T-helper 17 cell (primary cell): ENCODE measurements around the gene VEGFA. TPM values are rescaled to one million over a fixed set of nuclear protein-coding genes. Genes with fewer than 3 reads are reported as not detected.

ENCODE experiments used
- ATAC-seq: fragments of 150-1000 bp; cut with Tn5 transposase; 2 replicates; pipeline ENCODE4 v1.10.0; 2021; ENCODE audit warnings: mild to moderate bottlenecking, moderate library complexity
- DNase-seq, 3 donors: peaks; one replicate each; pipeline versions ENCODE4 v3.0.0 to v3.0.0-alpha.2; 2020 to 2021
- H3K9me3 ChIP-seq: one replicate; pipeline ENCODE4 v1.7.0; 2013; ENCODE audit warnings: low read length, mild to moderate bottlenecking; ENCODE audit not compliant: control insufficient read depth, poor library complexity, severe bottlenecking
- H3K27ac Mint-ChIP-seq: one replicate; pipeline ENCODE4 v1.8.0; 2022; ENCODE audit warnings: mild to moderate bottlenecking, moderate library complexity, mixed read lengths
- H3K27me3 Mint-ChIP-seq: one replicate; pipeline ENCODE4 v1.8.0; 2022; ENCODE audit warnings: mixed read lengths
- H3K36me3 Mint-ChIP-seq: one replicate; pipeline ENCODE4 v1.8.0; 2022; ENCODE audit warnings: low read depth, mixed read lengths
- H3K4me1 Mint-ChIP-seq: one replicate; pipeline ENCODE4 v1.8.0; 2022; ENCODE audit warnings: mild to moderate bottlenecking, mixed read lengths
- H3K4me3 Mint-ChIP-seq: one replicate; pipeline ENCODE4 v1.8.0; 2022; ENCODE audit warnings: mild to moderate bottlenecking, moderate library complexity, mixed read lengths
- total RNA-seq, 4 donors: library from RNA in 2 of 4; stranded (reverse) in 2 of 4; gene quantifications; one replicate each; pipeline ENCODE4 v1.2.3 and lab custom pipeline; 2022 to 2026

The VEGFA gene
- total RNA-seq, 2 donors from 2014 or later, result 5.6 to 6.3 TPM

DNA sequence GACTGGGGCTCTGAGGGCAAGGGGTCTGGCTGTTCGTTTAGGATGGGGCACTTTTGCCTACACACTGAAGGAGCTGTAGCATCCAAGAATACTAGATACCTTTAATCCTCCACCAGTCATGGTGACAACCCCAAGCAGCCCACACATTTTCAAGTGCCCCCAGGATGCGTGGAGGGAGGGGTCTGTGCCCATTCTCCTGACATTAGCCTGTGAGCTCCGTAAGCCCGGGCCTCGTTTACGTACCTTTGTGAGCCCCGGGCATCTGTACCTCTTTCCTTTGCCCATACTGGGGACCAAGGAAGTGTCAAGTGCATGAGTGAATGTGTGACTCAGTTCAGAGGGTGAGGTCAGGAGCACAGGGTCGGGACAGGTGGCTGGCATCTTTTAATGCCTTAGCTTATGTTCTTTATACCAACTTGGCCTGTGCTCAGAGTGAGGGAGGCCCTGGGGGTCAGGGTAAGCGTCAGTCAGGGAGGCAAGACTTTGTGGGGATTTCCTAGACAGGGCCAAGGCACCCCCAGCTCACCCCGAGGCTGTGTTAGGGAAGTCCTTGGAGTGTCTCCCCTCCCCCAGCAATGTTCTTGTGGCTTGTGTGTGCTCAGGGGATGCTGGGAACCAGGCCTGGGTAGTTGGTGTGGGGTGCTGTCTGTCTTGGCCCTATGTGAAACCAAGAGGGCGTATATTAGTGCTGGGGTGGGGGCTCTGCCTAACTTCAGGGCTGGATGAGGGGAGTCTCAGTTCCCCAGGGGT is 12.9 kb downstream of the VEGFA start:
- no peak overlapping the region for H3K27ac Mint-ChIP-seq
- no peaks in the 10 kb centered on the region for H3K4me1 Mint-ChIP-seq
- H3K9me3 ChIP-seq, result no peaks in the 10 kb centered on the region
- ATAC-seq (no peak), DNase-seq (no peak)
- H3K36me3 Mint-ChIP-seq, result no peaks in the 10 kb centered on the region
- no peak overlapping the region for H3K4me3 Mint-ChIP-seq
- peaks cover 6% of the 10 kb centered on the region for H3K27me3 Mint-ChIP-seq

DNA sequence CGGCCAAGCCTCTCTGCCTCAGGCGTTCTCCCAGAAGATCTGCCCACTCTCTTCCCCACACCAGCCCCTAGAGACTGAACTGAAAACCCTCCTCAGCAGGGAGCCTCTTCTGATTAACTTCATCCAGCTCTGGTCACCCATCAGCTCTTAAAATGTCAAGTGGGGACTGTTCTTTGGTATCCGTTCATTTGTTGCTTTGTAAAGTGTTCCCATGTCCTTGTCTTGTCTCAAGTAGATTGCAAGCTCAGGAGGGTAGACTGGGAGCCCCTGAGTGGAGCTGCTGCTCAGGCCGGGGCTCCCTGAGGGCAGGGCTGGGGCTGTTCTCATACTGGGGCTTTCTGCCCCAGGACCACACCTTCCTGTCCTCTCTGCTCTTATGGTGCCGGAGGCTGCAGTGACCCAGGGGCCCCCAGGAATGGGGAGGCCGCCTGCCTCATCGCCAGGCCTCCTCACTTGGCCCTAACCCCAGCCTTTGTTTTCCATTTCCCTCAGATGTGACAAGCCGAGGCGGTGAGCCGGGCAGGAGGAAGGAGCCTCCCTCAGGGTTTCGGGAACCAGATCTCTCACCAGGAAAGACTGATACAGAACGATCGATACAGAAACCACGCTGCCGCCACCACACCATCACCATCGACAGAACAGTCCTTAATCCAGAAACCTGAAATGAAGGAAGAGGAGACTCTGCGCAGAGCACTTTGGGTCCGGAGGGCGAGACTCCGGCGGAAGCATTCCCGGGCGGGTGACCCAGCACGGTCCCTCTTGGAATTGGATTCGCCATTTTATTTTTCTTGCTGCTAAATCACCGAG is 14.2 kb downstream of the VEGFA start:
- Mint-ChIP-seq H3K4me3 (no peak overlapping the region), H3K4me1 (no peaks in the 10 kb centered on the region), H3K27me3 (peaks cover 6% of the 10 kb centered on the region), H3K36me3 (no peaks in the 10 kb centered on the region), H3K27ac (peak overlapping the region; percentile 32)
- DNase-seq (no peak), ATAC-seq (no peak)
- no peaks in the 10 kb centered on the region for H3K9me3 ChIP-seq

DNA sequence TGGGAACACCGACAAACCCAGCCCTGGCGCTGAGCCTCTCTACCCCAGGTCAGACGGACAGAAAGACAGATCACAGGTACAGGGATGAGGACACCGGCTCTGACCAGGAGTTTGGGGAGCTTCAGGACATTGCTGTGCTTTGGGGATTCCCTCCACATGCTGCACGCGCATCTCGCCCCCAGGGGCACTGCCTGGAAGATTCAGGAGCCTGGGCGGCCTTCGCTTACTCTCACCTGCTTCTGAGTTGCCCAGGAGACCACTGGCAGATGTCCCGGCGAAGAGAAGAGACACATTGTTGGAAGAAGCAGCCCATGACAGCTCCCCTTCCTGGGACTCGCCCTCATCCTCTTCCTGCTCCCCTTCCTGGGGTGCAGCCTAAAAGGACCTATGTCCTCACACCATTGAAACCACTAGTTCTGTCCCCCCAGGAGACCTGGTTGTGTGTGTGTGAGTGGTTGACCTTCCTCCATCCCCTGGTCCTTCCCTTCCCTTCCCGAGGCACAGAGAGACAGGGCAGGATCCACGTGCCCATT is 15.3 kb downstream of the VEGFA start:
- H3K4me1 Mint-ChIP-seq, result peaks cover 3% of the 10 kb centered on the region
- H3K27ac Mint-ChIP-seq, result no peak overlapping the region
- ATAC-seq (no peak), DNase-seq (no peak)
- H3K4me3 Mint-ChIP-seq, result no peak overlapping the region
- no peaks in the 10 kb centered on the region for H3K36me3 Mint-ChIP-seq
- H3K27me3 Mint-ChIP-seq, result peaks cover 6% of the 10 kb centered on the region
- H3K9me3 ChIP-seq, result no peaks in the 10 kb centered on the region

DNA sequence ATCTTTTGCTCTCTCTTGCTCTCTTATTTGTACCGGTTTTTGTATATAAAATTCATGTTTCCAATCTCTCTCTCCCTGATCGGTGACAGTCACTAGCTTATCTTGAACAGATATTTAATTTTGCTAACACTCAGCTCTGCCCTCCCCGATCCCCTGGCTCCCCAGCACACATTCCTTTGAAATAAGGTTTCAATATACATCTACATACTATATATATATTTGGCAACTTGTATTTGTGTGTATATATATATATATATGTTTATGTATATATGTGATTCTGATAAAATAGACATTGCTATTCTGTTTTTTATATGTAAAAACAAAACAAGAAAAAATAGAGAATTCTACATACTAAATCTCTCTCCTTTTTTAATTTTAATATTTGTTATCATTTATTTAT is 15.9 kb downstream of the VEGFA start:
- no peak overlapping the region for H3K4me3 Mint-ChIP-seq
- no peak overlapping the region for H3K27ac Mint-ChIP-seq

DNA sequence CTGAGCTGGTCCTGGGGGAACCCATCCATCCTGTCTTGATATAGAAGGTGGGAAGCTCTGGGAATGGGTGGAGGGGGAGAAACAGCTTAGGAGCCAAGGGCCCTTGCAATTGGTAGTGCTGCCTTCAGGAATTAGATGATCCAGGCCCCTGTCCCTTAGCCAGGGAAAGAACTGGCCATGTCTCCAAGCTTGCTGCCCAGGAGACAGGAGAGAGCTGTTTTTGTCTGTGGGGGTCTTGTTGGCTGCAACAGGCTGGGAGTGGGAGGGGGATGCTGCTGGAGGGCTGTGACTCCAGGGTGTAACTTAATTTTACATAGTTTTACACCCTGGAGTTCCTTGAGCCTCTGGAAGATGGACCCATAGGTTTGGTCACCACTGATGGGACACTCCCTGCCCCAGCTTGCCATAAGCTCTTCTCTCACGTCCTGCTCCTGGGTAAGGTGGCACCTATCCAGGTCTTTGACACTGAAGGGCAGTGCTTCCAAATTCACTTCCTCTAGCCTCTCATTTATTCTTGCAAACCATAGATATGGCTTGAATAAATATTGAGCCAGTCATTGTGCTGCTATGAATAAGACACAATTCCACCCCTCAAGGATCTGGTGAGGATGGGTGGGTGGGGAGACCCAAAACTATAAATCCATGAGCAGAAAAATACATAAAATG is 16.8 kb downstream of the VEGFA start:
- Mint-ChIP-seq H3K27me3 (peaks cover 3% of the 10 kb centered on the region), H3K27ac (no peak overlapping the region), H3K4me3 (no peak overlapping the region), H3K36me3 (no peaks in the 10 kb centered on the region), H3K4me1 (peaks cover 5% of the 10 kb centered on the region)
- DNase-seq (no peak), ATAC-seq (no peak)
- no peaks in the 10 kb centered on the region for H3K9me3 ChIP-seq

More for the DNA sequence above, 15.9 kb downstream of the VEGFA start:
- no peaks in the 10 kb centered on the region for H3K9me3 ChIP-seq
- ATAC-seq (no peak), DNase-seq (no peak)
- Mint-ChIP-seq H3K36me3 (no peaks in the 10 kb centered on the region), H3K4me1 (peaks cover 5% of the 10 kb centered on the region), H3K27me3 (peaks cover 6% of the 10 kb centered on the region)

DNA sequence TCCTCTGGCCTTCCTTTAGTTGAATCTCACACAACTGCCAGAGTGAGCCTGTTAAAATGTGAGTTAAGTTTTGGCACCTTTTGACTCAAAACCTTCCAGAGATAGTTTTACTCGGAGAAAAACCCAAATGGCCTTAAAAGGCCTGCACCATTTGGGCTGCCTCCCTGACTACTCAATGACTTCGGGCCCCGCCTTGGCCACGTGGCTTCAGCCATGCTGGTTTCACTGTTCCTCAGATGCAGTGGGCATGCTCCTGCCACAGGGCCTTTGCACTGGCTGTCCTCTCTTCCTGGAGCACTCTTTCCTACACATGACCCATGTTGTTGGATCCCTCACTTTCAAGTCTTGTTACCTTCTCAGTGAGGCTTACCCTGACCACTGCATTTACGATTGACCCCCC is 18.3 kb downstream of the VEGFA start:
- no peaks in the 10 kb centered on the region for H3K36me3 Mint-ChIP-seq

DNA sequence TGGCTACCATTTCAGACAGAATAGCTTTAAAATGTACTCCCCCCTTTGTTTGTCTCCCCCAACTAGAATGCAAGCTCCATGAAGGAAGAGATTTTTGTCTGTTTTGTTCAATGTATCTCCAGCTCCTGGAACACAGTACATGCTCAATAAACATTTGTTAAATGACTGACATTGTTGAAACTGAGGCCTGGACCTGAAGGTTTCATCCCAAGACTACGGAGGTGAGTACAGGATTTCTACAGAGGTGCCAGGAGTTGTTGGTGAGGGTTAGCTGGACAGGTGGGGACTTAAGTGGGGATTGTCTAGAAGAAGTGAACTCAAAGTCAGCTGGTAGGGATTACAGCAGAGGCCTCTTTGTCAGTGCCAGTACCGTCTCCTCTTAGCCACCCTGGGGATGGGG is 19.4 kb downstream of the VEGFA start:
- H3K9me3 ChIP-seq, result no peaks in the 10 kb centered on the region
- Mint-ChIP-seq H3K36me3 (peaks cover 2% of the 10 kb centered on the region), H3K4me1 (peaks cover 6% of the 10 kb centered on the region), H3K27me3 (peaks cover 6% of the 10 kb centered on the region), H3K4me3 (no peak overlapping the region), H3K27ac (no peak overlapping the region)
- ATAC-seq (no peak), DNase-seq (no peak)

More for the DNA sequence above, 18.3 kb downstream of the VEGFA start:
- H3K4me3 Mint-ChIP-seq, result no peak overlapping the region
- no peak for DNase-seq
- no peaks in the 10 kb centered on the region for H3K27me3 Mint-ChIP-seq
- H3K9me3 ChIP-seq, result no peaks in the 10 kb centered on the region
- H3K27ac Mint-ChIP-seq, result no peak overlapping the region
- H3K4me1 Mint-ChIP-seq, result peaks cover 5% of the 10 kb centered on the region
- no peak for ATAC-seq

DNA sequence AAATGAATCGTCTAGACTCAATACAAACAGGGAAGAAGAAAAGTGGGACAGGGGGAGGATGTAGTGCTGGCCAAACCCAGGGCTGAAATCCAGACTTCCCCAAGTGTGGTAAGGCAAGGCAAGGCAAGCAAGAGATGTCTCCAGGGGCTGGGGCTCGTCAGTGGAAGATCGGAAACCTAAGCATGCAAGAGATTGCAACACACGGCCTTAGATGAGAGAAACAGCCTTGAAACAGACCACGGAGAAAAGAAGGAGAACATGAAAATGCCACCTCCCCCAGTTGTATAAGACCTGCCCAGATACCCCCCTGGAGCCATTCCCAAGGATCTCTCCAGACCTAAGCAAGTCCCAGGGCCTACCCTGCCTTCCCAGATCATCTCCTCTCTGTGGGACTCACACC is 20.0 kb downstream of the VEGFA start:
- Mint-ChIP-seq H3K27me3 (peaks cover 10% of the 10 kb centered on the region), H3K4me3 (no peak overlapping the region), H3K27ac (no peak overlapping the region), H3K36me3 (peaks cover 2% of the 10 kb centered on the region), H3K4me1 (peaks cover 6% of the 10 kb centered on the region)
- ATAC-seq (no peak), DNase-seq (no peak)
- H3K9me3 ChIP-seq, result no peaks in the 10 kb centered on the region

DNA sequence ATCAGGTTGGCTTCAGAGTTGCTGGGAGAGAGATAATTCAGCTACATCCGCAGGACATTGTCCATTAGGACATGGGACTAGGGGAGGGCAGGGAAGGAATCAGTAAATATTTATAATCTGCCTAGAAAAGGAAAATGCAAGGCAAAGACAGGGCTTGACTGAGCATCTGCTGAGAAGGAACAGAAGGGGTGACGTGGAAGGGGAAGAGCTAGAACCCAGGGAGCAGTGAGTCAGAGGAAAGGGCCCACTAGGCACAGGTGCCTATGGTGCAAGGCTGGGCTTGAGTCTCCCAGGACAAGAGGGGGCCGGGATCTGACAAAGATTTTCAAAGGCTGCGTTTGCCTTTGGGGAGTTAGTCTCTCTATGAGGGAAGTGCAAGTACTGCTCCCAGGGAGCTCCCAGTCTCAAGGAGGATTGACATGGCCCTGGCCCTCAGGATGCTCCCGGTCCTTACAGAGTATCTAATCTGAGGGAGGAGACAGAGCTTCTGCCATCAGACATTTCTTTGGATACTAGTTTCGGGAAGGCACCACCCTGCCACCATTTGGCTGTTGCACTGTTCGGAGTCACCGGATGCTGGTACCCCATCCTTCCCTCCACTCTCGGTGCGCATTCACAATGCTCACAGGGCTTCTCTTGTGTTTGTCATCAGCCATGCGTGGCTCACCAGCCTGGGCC is 21.9 kb downstream of the VEGFA start:
- ATAC-seq, result no peak
- Mint-ChIP-seq H3K36me3 (peaks cover 2% of the 10 kb centered on the region), H3K4me1 (peaks cover 10% of the 10 kb centered on the region), H3K4me3 (no peak overlapping the region), H3K27me3 (peaks cover 24% of the 10 kb centered on the region), H3K27ac (peak overlapping the region; percentile 12)
- DNase-seq, result no peak
- H3K9me3 ChIP-seq, result no peaks in the 10 kb centered on the region

DNA sequence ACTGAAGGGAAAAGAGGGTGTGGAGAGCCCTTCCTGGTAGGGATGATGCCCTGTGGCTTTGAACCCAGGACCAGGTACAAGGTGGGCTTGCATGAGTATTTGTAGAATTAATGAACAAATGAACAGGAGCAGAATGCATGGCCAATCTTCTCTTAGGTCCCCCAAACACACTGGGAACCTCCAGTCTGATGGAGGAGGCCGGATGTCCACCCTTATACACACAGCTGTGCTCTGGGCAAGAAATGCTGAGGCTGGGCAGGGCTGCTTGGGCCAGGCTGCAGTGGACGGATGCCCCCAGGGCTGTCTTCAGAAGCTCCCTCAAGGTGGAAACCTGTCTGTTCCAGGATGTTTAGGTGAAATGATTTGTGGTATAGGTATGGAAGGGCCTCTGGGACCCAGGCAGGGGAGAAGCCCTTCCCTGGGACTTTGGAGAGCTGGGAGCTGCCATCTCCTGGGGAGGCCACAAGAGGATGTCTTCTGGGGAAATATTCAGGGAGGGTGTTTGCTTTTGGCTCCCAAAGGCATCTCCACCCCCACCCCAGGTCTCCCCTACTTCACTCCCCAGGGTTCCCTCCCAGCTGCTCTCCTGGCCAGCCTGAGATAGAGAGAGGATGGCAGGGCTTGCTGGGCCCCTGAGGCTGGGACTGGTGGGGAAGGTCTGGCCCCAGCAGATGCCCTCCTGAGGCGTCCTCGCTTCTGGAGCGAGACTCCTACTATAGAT is 23.3 kb downstream of the VEGFA start:
- peaks cover 30% of the 10 kb centered on the region for H3K27me3 Mint-ChIP-seq
- no peak overlapping the region for H3K27ac Mint-ChIP-seq
- H3K9me3 ChIP-seq, result no peaks in the 10 kb centered on the region
- peaks cover 2% of the 10 kb centered on the region for H3K36me3 Mint-ChIP-seq
- peaks cover 10% of the 10 kb centered on the region for H3K4me1 Mint-ChIP-seq
- H3K4me3 Mint-ChIP-seq, result no peak overlapping the region
- ATAC-seq (no peak), DNase-seq (no peak)

DNA sequence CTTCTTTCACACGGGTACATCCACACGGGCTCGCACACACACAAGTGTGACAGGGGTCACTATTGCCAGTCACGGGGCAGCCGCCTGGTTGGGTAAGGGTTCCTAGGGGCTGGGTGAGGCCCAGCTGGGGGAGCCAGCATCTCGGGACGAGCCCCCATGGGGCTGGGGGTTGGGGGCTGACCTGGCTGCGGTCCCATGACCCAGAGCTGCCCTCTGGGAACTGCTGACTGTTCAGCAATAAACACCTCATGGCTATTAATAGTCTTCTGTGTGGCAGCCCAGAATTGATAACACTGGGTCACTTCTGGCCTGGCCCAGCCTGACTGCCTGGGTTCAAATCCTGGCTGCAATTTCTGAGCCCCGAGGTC is 23.8 kb downstream of the VEGFA start:
- H3K9me3 ChIP-seq, result no peaks in the 10 kb centered on the region
- ATAC-seq, result no peak
- Mint-ChIP-seq H3K36me3 (peaks cover 2% of the 10 kb centered on the region), H3K27me3 (peaks cover 30% of the 10 kb centered on the region), H3K27ac (no peak overlapping the region), H3K4me1 (peaks cover 13% of the 10 kb centered on the region), H3K4me3 (no peak overlapping the region)
- DNase-seq, result no peak

DNA sequence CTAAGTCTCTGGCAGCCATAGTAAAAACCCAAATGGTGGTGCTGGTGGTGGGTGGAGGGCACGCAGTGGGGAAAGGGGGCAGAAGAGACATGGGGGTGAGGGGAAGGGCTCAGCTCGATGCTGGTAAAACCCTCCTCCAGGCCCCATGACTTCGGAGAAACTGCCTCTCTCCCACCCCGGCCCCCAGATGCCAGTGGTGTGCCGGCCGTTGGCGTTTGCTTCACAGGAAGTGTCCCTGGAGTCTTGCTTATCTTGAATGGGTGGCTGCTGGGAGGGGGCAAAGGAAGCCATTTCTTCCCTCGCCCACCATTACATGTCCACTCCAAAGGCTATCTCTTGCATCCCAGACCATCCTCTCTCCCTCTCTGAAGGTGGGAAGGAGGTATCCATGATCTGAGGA is 25.4 kb downstream of the VEGFA start:
- H3K4me3 Mint-ChIP-seq, result no peak overlapping the region
- no peak overlapping the region for H3K27ac Mint-ChIP-seq
- H3K27me3 Mint-ChIP-seq, result peaks cover 30% of the 10 kb centered on the region
- ATAC-seq (no peak), DNase-seq (no peak)
- no peaks in the 10 kb centered on the region for H3K9me3 ChIP-seq
- H3K4me1 Mint-ChIP-seq, result peaks cover 19% of the 10 kb centered on the region
- H3K36me3 Mint-ChIP-seq, result peaks cover 2% of the 10 kb centered on the region
